ENCODE results near the gene RAB6B.

- no peak for TF ChIP-seq ARNTL (CRISPR knock-in tag; IDR thresholded peaks at IDR 0.05; ENCODE audit: borderline replicate concordance, low read depth)
- TF ChIP-seq ESRRG (CRISPR knock-in tag; IDR thresholded peaks at IDR 0.05), result no peak
- no peak for TF ChIP-seq BACH2 (CRISPR knock-in tag; IDR thresholded peaks at IDR 0.05; ENCODE audit: borderline replicate concordance)
Observed at GRCh38 chr3:133894353-133895207, 1.1 kb downstream of the RAB6B start.

All from SK-N-SH treated with all-trans-retinoic acid at 6 μM for 48 hours (cell line).